Measurements from ENCODE around the gene CRYBA4. TPM values are rescaled to one million over a fixed set of nuclear protein-coding genes. Genes with fewer than 3 reads are reported as not detected.

CRYBA4 gene
- polyA plus RNA-seq, 3 donors from 2014 or later: 0.46 to 0.95 TPM; not detected in 1

DNA sequence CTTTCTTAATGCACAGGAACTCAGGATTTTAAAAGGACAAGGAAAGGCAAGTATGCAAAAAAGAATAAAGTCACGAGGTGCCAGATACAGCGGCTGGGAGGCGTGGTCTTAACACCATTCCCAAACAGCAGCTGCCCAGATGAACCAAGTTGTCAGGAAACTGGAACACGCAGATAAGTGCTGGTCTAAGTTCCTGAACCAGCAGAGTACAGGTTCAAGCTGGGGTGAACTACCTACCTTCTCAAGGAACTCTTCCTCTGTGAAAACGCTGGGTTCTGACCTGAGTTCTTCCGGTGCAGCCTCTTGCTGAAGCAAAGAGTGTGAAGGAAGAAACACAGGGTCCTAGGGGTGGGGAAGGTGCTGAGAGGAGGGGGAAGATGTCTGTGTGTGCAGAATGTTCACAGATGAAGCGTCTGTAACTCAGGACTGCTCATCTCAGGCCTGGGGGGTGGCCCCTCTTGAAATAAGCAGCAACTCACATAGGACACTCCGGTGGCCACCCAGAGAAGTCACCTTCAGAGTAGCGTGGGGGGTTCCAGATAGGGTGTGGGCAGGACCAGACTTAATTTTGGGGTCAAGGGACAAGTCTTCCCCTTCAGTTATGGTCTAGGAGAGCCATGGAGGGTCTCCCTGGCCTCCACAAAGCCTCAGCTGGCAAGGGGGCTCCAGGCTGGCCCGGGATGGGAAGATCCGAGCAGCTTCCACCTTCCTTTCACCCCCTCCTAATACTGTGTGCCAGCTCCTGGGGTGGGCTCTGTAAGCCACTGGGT lies 35.0 kb upstream of the CRYBA4 start:
- Mint-ChIP-seq H3K4me1 (peaks cover 85 to 87% of the 10 kb centered on the region in 2 donors), H3K4me3 (peak overlapping the region; percentile 86 to 96 (median 89))

DNA sequence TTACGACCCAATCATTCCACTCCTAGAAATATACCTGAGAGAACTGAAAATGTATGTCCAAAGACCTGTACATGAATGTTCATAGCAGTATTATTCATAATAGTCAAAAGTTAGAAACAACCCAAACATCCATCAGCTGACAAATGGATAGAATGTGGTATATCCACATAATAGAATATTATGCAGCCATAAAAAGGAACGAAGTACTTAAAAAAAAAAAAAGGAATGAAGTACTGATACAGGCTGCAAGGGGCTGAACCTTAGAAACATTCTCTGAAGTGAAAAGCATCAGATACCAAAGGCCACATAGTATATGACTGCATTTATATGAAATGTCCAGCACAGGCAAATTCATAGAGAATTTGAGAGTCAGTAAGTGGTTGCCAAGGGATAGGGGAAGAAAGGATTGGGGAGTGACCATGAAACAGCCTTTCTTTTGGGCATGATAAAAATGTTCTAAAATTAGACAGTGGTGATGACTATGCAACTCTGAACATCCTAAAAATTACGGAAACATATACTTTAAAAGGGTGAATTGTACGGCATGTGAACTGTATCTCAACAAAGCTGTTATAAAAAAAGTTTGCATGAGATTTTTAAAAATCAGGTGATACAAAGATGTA lies 33.7 kb upstream of the CRYBA4 start:
- no peaks in the 10 kb centered on the region for H3K9me3 Mint-ChIP-seq
- no peak for DNase-seq
- peaks cover 11 to 13% (median 12%) of the 10 kb centered on the region in 3 donors for H3K36me3 Mint-ChIP-seq
- peak overlapping the region; percentile 91 to 97 (median 95) for H3K27ac Mint-ChIP-seq
- peaks cover 5 to 16% (median 16%) of the 10 kb centered on the region in 3 donors for H3K27me3 Mint-ChIP-seq (ENCODE audit: low read depth in 3 of 3)
- peak overlapping the region; percentile 91 to 98 (median 96) for H3K4me3 Mint-ChIP-seq
- H3K4me1 Mint-ChIP-seq: peaks cover 86 to 88% of the 10 kb centered on the region in 2 donors

More for the DNA sequence above, 35.0 kb upstream of the CRYBA4 start:
- H3K36me3 Mint-ChIP-seq: peaks cover 11 to 18% (median 13%) of the 10 kb centered on the region in 3 donors
- peak overlapping the region; percentile 92 to 97 (median 95) for H3K27ac Mint-ChIP-seq
- H3K27me3 Mint-ChIP-seq (ENCODE audit: low read depth in 3 of 3): peaks cover 0 to 12% (median 7%) of the 10 kb centered on the region in 3 donors
- no peaks in the 10 kb centered on the region for H3K9me3 Mint-ChIP-seq
- peak; percentile 44 to 52 (median 50) for DNase-seq

DNA sequence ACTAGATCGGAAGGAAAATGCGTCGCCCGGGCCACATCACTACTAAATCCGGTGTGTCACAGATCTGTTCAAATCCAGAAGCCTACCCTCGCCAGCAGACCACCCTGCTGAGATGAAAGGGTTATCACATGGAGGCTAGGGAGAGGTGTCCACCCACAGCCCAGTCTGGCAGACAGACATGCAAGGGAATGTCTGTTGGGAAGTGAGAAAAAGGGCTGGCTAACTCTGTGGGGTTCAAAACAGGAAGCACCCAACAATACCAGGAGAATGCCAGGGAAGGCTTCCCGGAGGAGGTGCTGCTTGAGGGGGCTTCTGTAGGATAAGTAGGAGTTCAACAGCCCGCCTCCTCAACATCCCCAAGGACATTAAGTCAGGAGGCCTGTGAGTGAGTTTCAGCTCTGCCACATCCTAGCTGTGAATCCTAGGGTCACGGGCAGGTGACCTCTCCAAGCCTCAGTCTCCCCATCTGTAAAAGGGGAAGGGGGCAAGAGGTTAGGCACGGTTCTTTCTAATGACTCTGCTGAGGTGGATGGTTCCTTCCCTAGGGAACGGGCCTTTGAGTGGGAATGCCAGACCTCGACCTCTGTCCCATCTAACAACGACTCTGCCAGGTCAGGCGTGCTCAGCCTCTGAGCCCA lies 32.9 kb upstream of the CRYBA4 start:
- Mint-ChIP-seq H3K4me1 (peaks cover 86 to 88% of the 10 kb centered on the region in 2 donors), H3K36me3 (peaks cover 11 to 12% (median 12%) of the 10 kb centered on the region in 3 donors), H3K27me3 (ENCODE audit: low read depth in 3 of 3) (peaks cover 5 to 16% (median 16%) of the 10 kb centered on the region in 3 donors), H3K9me3 (no peaks in the 10 kb centered on the region), H3K4me3 (peak overlapping the region; percentile 91 to 98 (median 96)), H3K27ac (peak overlapping the region; percentile 91 to 97 (median 95))
- DNase-seq: no peak

DNA sequence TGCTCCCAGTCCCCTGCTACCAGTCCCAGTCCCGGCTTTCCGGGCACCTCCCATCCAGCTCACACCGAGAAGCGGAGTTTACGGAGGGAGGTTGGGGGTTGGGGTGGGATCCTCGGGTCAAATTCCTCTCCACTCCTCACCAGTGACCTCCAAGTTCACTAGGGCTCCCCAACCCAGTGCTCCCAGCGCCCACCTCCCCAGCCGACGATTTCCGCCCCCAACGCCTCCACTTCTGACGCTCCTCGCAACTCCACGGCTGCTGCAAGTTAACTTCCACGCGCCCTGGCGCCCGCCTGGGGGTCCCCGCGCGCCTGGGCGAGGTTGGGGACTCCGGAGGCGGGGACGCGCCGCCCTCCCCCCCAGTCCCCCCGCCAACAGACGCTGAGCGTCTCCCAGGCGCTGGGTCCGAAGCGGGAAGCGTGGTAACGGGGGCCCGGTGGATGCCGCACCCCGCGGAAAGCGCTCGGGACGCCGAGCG lies 32.4 kb upstream of the CRYBA4 start:
- Mint-ChIP-seq H3K27me3 (ENCODE audit: low read depth in 3 of 3) (peaks cover 5 to 15% (median 14%) of the 10 kb centered on the region in 3 donors), H3K4me1 (peaks cover 86 to 88% of the 10 kb centered on the region in 2 donors), H3K4me3 (peak overlapping the region; percentile 91 to 98 (median 96)), H3K36me3 (peaks cover 8 to 12% (median 11%) of the 10 kb centered on the region in 3 donors), H3K9me3 (no peaks in the 10 kb centered on the region), H3K27ac (peak overlapping the region; percentile 91 to 97 (median 95))
- peak; percentile 36 to 51 (median 45) for DNase-seq

DNA sequence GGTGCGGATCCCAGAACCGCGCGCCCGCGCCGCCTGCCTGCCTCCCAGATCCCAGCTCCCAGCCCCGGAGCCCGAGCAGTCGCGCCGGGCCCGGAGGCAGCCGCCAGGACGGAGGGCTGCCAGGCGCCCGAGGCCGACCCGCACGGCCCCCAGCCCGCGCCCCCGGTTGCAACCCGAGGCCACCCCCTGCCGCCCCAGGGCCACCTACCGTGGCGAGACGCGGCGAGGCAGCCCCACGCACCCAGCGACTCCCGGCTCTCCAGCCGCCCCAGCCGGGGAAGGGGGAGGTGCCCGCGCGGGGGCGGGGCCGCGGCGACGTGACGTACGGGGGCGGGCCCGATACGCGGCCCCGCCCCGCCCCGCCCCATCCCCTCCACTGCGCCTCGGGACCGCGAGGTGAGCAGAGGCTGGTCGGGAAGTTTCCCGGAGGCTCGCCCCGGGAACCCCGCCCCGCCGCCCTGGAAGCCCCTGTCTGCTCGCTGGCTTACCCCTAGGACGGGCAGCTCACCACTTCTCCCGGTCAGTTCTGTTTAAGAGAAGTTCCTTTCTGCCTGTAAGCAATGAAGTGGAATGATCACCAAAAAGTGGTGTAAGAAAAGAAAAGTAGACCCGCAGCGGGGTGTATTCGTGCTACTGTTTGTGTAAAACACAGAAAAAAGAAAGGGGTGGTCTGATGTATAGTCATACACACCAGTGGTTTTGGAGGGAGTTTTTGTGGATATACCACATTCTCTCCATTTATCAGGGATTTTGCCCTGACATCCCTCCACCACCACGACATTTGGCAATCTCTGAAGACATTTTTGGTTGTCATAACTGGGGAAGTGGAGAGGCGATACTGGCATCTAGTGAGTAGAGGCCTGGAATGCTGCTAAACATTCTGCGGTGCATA lies 31.7 kb upstream of the CRYBA4 start, which contains the start of gene TPST2:
TSS of gene TPST2 (minus strand) at position 288 of the 892 bp plus-strand sequence. CDS start 48,502 bp downstream, outside the sequence.
- peaks cover 86 to 88% of the 10 kb centered on the region in 2 donors for H3K4me1 Mint-ChIP-seq
- peak; percentile 76 to 80 (median 79) for DNase-seq
- H3K27me3 Mint-ChIP-seq (ENCODE audit: low read depth in 3 of 3): peaks cover 5 to 15% (median 14%) of the 10 kb centered on the region in 3 donors
- peaks cover 8 to 11% (median 8%) of the 10 kb centered on the region in 3 donors for H3K36me3 Mint-ChIP-seq
- peak within 1 kb of the TSS; percentile 92 to 98 (median 97) for H3K27ac Mint-ChIP-seq
- no peaks in the 10 kb centered on the region for H3K9me3 Mint-ChIP-seq
- peak within 1 kb of the TSS; percentile 96 to 98 (median 97) for H3K4me3 Mint-ChIP-seq

DNA sequence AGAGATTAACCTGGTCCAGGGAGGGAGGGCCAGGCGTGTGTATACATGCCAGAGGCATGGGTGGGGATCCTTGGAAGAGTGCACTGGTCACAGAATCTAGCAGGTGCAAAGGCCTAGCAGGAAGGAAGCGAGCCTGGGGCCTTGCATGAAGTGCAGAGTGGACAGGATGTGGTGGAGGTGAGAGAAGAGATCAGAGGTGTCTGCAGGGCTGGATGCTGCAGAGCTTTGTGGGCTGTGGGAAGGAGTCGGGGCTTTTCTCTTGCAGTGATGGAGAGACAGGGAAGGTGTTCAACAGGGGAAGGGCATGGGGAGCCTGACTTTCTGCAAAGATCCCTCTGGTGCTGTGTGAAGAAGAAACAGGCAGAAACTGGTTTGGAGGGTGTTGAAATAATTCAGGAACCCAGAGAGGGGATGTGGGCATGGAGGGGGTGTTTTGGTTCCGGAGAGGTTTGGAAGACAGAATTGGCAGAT lies 29.3 kb upstream of the CRYBA4 start:
- peaks cover 6 to 8% (median 8%) of the 10 kb centered on the region in 3 donors for H3K36me3 Mint-ChIP-seq
- peak overlapping the region; percentile 85 to 96 (median 94) for H3K27ac Mint-ChIP-seq
- H3K4me1 Mint-ChIP-seq: peaks cover 76 to 78% of the 10 kb centered on the region in 2 donors
- no peaks in the 10 kb centered on the region for H3K9me3 Mint-ChIP-seq
- H3K27me3 Mint-ChIP-seq (ENCODE audit: low read depth in 3 of 3): peaks cover 5 to 20% (median 16%) of the 10 kb centered on the region in 3 donors
- H3K4me3 Mint-ChIP-seq: peak overlapping the region; percentile 71 to 92 (median 81)
- DNase-seq: peak; percentile 86 to 87 (median 87)

DNA sequence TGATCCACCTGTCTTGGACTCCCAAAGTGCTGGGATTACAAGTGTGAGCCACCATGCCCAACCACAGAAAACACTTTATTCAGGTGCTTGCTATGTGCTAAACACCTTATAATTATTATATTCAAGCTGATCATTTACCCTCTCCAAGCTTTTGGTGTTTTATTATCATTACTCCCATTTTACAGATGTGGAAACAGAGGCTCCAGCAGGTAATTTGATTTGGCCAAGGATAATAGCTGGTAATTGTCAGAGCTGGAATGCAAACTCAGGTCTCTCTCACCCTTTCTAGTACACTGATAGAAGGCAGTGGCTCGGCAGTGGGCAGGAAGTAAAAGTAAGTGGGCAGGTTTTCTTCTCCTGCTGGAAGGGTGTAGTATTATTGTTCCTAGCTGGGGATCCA lies 28.0 kb upstream of the CRYBA4 start:
- Mint-ChIP-seq H3K27me3 (ENCODE audit: low read depth in 3 of 3) (peaks cover 9 to 20% (median 16%) of the 10 kb centered on the region in 3 donors), H3K4me3 (peak overlapping the region; percentile 67 to 84 (median 71)), H3K4me1 (peaks cover 76 to 79% of the 10 kb centered on the region in 2 donors), H3K27ac (peak overlapping the region; percentile 89 to 98 (median 94)), H3K9me3 (no peaks in the 10 kb centered on the region), H3K36me3 (peaks cover 0 to under 1% (median under 1%) of the 10 kb centered on the region in 3 donors)
- no peak for DNase-seq

DNA sequence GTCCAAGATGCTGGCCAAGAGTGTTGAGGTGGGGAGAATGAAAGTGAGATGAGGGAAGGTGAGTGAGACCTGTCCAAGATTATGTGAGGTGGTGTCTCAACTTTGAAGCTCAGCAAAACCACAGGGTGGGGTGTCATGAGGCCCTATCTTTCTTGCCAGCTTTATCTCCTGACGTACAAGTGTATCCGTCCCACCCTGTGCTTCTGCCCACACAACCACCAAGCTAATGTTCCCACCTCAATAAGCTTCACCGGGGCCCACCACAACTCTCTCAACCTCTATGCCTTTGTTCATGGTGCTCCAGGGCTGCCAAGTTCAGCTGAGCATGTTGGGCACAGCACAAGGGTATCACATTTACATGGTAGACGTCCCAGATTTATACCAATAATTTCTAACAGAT lies 24.7 kb upstream of the CRYBA4 start:
- Mint-ChIP-seq H3K27me3 (ENCODE audit: low read depth in 3 of 3) (peaks cover 6 to 17% (median 9%) of the 10 kb centered on the region in 3 donors), H3K27ac (peak overlapping the region; percentile 89 to 96 (median 94)), H3K4me1 (peaks cover 71 to 72% of the 10 kb centered on the region in 2 donors), H3K36me3 (no peaks in the 10 kb centered on the region), H3K9me3 (no peaks in the 10 kb centered on the region), H3K4me3 (peak overlapping the region; percentile 61 to 79 (median 78))
- peak; percentile 83 to 86 (median 86) for DNase-seq

DNA sequence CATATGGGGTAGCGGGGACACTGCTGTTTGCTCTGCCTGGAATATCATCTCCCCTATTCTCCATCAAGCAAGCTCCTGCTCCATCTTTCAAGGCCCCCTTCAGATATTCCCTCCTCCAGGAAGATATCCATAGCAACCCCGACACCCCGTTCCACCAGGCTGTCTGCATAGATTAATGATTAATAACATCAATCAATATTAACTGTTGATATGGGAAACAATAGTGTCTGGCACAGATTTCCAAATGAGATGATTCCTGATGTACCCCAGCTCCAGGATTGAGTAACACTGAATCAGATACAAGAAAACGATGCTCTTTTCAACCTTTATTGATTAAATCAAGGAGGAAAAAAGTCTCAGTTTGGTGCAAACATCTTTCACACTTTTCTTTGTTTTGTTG lies 24.3 kb upstream of the CRYBA4 start:
- H3K27me3 Mint-ChIP-seq (ENCODE audit: low read depth in 3 of 3): peaks cover 3 to 12% (median 4%) of the 10 kb centered on the region in 3 donors
- DNase-seq: no peak
- peak overlapping the region; percentile 89 to 96 (median 94) for H3K27ac Mint-ChIP-seq
- H3K4me3 Mint-ChIP-seq: peak overlapping the region; percentile 61 to 79 (median 78)
- H3K9me3 Mint-ChIP-seq: no peaks in the 10 kb centered on the region
- no peaks in the 10 kb centered on the region for H3K36me3 Mint-ChIP-seq
- H3K4me1 Mint-ChIP-seq: peaks cover 66 to 67% of the 10 kb centered on the region in 2 donors

DNA sequence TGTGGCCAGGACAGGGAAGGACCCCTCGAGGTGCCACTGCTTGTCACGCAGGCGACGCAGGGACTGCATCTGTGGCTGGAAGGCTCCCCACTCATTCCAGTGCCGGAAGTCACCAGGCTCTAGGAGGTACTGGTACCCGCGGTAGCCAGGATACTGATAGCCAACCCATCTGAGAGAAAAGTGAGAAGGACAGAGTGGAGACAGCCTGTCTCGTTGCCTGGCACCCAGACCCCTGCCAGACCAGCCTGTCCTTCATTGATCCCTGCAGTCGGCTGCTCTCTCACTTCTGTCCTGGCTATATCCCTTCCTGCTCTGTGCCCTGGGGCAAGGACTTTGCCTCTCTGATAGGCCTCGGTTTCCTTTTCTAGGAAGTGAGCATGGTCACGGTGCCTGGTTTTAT lies 22.3 kb upstream of the CRYBA4 start:
- DNase-seq: no peak
- Mint-ChIP-seq H3K9me3 (no peaks in the 10 kb centered on the region), H3K27ac (peak overlapping the region in 5 of 6 donors; percentile 76 to 96 (median 95)), H3K36me3 (no peaks in the 10 kb centered on the region), H3K4me1 (peaks cover 55% of the 10 kb centered on the region in 2 donors), H3K4me3 (no peak overlapping the region), H3K27me3 (ENCODE audit: low read depth in 3 of 3) (peaks cover 2 to 11% (median 4%) of the 10 kb centered on the region in 3 donors)

DNA sequence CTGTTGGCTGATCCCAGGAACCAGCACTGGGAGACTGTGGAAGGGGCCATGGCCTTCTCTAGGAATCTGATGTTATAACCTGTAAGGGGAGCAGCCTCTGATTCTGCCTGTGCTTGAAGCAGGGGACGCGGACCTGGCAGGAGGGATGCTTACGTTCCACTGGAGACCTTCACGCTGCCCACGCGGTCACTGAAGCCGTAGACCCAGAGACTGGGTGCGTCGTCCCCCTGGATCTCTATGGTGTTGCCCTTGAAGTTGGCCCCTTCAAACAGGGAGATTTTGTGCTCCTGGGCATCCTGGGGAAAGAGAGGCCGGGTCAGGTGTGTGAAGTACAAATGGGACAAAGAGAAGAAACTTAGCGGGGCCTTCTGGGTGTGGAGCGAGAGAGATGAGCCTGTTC lies 20.0 kb upstream of the CRYBA4 start:
- Mint-ChIP-seq H3K27ac (peak overlapping the region in 1 of 6 donors; percentile 61), H3K4me3 (no peak overlapping the region), H3K4me1 (peaks cover 44 to 47% of the 10 kb centered on the region in 2 donors), H3K36me3 (no peaks in the 10 kb centered on the region), H3K9me3 (no peaks in the 10 kb centered on the region), H3K27me3 (ENCODE audit: low read depth in 3 of 3) (peaks cover 2 to 11% (median 4%) of the 10 kb centered on the region in 3 donors)
- DNase-seq: no peak

DNA sequence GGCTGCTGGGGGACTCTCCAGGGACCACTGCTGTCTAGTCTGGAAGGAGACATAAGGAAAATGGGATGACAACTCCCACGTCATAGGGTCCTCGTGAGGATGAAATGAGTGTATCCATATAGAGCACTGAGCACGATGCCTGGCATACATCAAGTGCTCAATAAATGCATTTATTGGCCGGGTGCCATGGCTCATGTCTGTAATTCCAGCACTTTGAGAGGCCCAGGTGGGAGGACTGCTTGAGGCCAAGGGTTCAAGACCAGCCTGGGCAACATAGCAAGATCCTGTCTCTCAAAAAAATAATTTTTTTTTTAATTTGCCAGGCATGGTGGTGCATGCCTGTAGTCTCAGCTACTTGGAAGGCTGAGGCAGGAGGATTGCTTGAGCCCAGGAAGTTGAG lies 19.6 kb upstream of the CRYBA4 start:
- Mint-ChIP-seq H3K27me3 (ENCODE audit: low read depth in 3 of 3) (peaks cover under 1 to 8% (median 4%) of the 10 kb centered on the region in 3 donors), H3K27ac (peak overlapping the region in 1 of 6 donors; percentile 61), H3K9me3 (no peaks in the 10 kb centered on the region), H3K4me1 (peaks cover 40 to 43% of the 10 kb centered on the region in 2 donors), H3K4me3 (no peak overlapping the region), H3K36me3 (no peaks in the 10 kb centered on the region)
- DNase-seq: no peak

All from immature natural killer cell (primary cell).